GM21737 (cell line): ENCODE measurements around the gene MYO5C.
"Not testable (repeated sequence)": the region's sequence is repeated elsewhere in the genome, so short reads cannot be mapped to it uniquely, and the experiment has no call there.

Experiments
- ATAC-seq: cut with Tn5 transposase; IDR thresholded peaks from one replicate; pipeline ENCODE4 v1.9.1; 2021; ENCODE audit warnings: mild to moderate bottlenecking, moderate library complexity; ENCODE audit not compliant: unreplicated experiment

Gene MYO5C

DNA sequence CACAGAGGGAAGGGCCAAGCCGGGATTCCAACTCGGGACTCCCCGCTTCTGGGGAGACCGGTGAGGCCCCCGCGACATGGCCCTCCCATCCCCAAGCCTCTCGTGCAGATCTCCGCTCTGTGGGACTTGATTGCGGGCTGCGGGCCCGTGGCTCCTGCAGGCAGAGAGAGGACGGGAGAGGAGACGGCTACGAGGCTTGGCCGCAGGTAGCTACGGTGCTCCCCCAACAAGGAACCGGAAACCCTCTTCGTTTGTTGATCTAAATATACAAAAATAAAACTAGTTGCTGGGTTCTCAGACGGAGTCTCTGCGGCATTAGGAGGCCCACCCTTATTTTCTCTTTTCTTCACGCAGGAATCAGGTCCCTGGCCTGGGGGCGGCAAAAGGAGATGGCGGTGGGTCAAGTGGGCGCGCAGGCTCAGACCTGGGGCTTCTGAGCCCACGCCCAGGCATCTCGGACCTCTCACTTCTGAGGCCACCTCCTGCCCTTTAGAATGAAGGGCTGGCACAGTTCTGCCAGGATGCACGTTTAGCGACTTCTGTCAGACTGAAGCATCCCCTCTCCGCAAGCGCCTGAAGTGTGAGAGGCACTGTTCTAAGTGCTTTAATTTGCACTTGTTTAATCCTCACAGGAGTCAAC, 115.3 kb downstream of the MYO5C start:
- peak; percentile 40 for ATAC-seq

GRCh38 chr15:52179278-52180195, 116.1 kb downstream of the MYO5C start:
- peak; percentile 78 for ATAC-seq

DNA sequence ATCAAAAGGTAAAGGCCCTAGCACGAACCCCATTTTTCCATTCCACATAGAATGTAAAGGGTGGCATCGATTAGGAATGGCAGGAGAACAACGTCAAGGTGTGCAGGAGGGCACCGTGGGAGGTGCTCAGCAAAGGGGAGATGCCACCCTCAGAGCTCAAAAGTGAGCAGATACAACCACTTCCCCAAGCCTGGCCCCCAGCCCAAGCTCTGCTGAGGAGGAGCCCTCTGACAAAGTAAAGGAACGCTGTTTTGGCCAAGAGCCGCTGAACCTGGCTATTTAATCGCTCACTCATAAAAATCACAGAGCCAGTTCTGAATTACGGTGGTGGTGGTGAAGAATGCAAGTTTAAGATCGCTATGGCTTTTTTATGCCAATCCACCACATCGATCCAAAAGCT, 116.8 kb downstream of the MYO5C start:
- no peak for ATAC-seq

GRCh38 chr15:52172869-52173268, 122.7 kb downstream of the MYO5C start:
- ATAC-seq, result no peak

- no peak for ATAC-seq
Measured at GRCh38 chr15:52171807-52172206, 123.8 kb downstream of the MYO5C start.

- ATAC-seq, result no peak
Measured at GRCh38 chr15:52171386-52171785, 124.2 kb downstream of the MYO5C start.

DNA sequence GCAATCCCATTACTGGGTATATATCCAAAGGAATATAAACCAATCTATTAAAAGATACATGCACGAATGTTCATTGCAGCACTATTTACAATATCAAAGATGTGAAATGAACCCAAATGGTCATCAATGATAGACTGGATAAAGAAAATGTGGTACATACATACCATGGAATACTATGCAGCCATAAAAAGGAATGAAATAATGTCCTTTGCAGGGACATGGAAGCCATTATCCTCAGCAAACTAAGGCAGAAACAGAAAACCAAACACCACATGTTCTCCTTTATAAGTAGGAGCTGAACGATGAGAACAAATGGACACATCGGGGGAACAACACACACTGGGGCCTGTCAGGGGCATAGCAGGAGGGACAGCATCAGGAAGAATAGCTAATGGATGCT, 125.4 kb downstream of the MYO5C start:
- ATAC-seq, result not testable (repeated sequence)

GRCh38 chr15:52165494-52166131, 130.0 kb downstream of the MYO5C start:
- ATAC-seq, result not testable (repeated sequence)

DNA sequence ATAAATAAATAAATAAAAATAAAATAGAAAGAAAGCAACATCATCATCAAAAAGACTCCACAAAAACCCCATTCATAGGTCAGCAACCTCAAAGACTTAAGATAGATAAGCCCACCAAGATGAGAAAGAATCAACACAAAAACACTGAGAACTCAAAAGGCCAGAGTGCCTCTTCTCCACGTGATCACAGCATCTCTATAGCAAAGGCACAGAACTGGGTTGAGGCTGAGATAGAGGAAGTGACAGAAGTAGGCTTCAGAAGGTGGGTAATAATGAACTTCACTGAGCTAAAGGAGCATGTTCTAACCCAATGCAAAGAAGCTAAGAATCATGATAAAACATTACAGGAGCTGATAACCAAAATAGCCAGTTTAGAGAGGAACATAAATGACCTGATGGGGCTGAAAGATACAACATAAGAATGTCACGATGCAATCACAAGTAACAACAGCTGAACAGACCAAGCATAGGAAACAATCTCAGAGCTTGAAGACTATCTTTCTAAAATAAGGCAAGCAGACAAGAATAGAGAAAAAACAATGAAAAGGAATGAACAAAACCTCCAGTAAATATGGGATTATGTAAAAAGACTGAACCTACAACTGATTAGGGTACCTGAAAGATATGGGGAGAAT, 130.9 kb downstream of the MYO5C start:
- no peak for ATAC-seq

GRCh38 chr15:52163321-52164190, 132.0 kb downstream of the MYO5C start:
- no peak for ATAC-seq

DNA sequence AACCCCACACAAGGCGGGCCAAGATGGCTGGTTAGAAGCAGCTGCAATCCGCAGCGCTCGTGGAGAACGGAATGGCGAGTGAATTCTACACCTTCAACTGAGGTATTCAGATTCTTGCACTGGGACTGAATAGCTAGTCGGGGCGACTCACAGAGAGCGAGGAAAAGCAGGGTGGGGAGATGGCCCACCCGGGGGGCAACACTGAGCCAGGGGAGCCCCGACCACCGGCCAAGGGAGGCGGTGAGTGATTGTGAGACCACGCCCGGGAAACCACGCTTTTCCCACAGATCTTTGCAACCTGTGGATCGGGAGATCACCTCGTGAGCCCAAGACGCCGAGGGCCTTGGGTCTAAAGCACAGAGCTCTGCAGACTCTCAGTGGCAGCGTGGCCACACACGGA, 132.7 kb downstream of the MYO5C start:
- ATAC-seq, result no peak

DNA sequence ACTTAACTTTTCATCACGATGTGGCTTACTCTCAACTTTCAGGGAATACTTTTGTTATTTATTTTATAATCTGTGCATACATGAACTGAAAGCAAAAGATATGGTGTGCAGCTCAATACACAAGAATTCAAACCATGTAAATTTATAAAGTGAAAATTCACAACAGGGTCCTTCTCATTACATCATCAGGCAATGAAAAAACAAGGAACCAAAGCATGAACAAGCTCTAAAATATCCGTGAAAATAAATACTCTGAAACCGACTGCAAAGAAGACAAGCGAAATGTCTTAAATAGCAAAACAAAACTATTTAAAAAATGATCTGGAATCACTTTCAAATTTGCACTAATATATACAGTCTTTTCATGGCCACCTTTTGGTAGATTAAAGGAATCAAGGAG, 133.3 kb downstream of the MYO5C start:
- ATAC-seq, result no peak

DNA sequence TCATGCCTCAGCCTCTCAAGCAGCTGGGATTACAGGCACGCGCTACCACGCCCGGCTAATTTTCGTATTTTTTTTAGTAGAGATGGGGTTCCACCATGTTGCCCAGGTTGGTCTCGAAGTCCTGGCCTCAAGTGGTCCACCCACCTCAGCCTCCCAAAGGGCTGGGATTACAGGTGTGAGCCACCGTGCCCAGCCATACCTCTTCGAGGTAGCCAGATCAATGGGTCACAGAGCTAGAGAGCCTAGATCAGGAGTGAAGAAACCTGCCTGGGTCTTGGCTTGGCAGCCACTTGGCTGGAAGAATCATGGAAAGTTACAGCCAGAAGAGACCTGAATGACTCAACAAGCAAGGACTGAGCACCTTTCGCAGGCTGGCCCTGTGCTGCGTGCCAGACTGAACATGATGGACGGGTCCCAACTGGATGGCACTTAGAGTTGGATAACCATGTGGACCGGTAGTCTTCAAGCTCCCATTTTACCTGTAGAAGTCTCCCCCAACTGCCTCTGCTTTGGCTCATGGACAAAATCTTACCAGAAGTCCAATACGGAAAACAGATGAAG, 134.1 kb downstream of the MYO5C start:
- ATAC-seq, result no peak

GRCh38 chr15:52159645-52160044, 136.0 kb downstream of the MYO5C start:
- ATAC-seq, result no peak

- no peak for ATAC-seq
Measured at GRCh38 chr15:52158084-52158765, 137.4 kb downstream of the MYO5C start.

GRCh38 chr15:52155878-52156277, 139.7 kb downstream of the MYO5C start:
- ATAC-seq, result no peak

GRCh38 chr15:52154896-52155865, 140.4 kb downstream of the MYO5C start:
- ATAC-seq, result no peak
